Adipose tissue (tissue), 3 donors: Measurements from ENCODE around the gene CMC2. TPM values are rescaled to one million over a fixed set of nuclear protein-coding genes. Genes with fewer than 3 reads are reported as not detected.

Source experiments
- H3K27ac ChIP-seq: one replicate; pipeline ENCODE4 v1.5.1; 2013; ENCODE audit warnings: low read depth, low read length
- whole genome bisulfite sequencing, 3 donors: extraction: QIAGEN DNeasy Blood & Tissue Kit; methylation state at CpG; one replicate each; pipeline ENCODE4 v1.1.7; 2013; 5-methylcytosine and 5-hydroxymethylcytosine counted together
- polyA plus RNA-seq, 3 donors: library from polyadenylated mRNA; stranded (reverse); fragments of 200-250 nt; gene quantifications; one replicate each; pipeline ENCODE4 v1.2.3, GENCODE V29; 2013
- donor health status: healthy with polysubstance abuse.
- donor health status: Bipolar disorder and iron deficiency.
- donor health status: healthy.

Gene CMC2
- 10 to 100 TPM; 43.4 to 77.3 (median 66.1) TPM for polyA plus RNA-seq

DNA sequence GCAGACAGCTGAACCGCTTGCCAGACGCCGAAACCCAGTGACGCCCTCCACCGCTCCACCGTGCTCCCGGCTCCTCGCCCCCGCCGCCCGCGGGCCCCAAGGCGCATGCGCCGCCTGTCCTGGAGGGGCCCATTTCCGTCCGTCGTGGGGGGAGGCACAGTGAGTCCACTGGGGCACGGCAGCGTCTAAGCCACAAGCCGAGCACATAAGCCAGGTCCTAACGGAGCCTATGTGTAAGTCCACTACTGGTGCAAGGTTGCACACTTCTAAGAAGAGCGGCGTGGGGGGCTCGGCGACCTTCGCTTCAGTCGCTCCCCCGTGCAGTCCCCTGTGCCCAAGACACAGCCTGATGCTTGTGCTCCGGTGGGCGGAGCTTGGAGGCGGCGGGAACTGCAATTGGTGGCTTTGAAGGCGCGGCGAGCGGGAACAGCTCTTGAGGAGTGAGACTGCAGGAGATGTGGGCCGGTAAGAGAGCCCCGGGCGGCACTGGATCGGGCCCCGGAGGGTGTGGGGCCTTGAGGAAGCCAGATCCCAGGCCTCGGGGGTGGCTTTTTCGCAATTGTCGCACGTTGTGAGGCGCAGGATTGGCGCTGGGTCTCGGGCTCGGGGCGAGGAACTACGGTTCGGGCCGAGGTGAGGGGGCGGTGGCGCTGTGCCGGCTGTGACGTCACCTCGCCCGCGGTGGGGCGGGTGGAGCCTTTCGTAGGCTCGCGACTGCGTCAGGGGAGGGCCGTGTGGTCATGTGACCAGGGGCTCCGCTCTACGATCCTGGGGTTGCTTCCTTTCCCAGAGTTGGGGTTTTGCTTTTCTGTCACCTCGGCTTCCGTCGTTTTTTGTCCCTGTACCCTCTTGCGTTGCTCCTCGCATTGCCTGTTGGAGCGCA, at the start of gene CMC2, which contains the start of gene CENPN:
Gene CMC2, minus strand, starts transcription at position 73 of the 883 bp plus-strand sequence. CDS start 9,491 bp downstream, outside the sequence.
Gene CENPN, plus strand, starts transcription at position 402 of the 883 bp plus-strand sequence. CDS start 4,726 bp downstream, outside the sequence.
- H3K27ac ChIP-seq, result peak within 1 kb of the TSS; percentile 44
- 0% methylated on average over 63 to 75 of the region's 75 CpGs for WGBS, 3 donors

- H3K27ac ChIP-seq, result no peak overlapping the region
- 78 to 83% (median 82%) methylated on average over 11 of the region's 11 CpGs for WGBS, 3 donors
Observed at GRCh38 chr16:81053761-81054160, 47.1 kb upstream of the CMC2 start.

DNA sequence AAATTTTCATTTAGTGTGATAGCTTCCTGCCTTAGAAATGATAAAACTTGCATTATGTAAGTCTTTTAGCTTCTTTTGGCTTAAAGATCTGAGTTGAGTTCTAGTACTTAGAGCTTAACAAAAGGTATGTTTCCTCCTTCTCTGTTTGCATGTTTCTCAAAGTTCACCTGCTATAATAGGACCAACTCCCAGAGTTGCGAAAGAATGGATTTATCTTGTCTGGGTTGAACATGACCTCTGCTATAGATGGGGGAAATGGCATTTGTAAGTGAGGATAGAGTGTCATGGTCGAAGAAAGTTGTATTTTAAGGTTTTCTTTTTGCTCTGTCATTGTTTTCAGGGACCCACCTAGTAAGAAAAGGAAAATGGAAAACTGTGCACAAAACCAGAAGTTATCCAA, 36.1 kb upstream of the CMC2 start:
- 90 to 100% (median 95%) methylated on average over 2 of the region's 2 CpGs for WGBS, 3 donors
- H3K27ac ChIP-seq, result no peak overlapping the region

DNA sequence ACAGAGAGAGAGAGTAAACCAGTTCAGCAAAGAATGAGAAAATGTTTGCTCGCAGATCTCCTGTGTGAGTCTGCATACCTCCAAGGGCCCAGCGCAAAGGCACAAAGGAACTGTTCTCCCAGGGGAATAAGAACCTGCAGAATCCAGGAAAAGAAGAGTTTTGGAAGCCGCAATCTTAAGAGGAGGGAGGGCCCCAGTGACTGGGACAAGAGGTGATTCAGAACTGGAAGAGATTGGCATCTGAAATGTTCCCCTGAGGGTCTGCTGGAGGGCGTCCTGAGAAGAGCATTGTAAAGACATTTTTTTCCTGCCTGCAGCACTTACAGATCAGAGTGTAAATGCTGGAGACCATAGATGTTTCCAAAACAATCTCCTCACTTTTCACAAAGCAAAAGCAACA, 35.0 kb upstream of the CMC2 start:
- 82 to 89% (median 88%) methylated on average over 4 of the region's 4 CpGs for WGBS, 3 donors

GRCh38 chr16:81040842-81041241, 34.2 kb upstream of the CMC2 start:
- no peak overlapping the region for H3K27ac ChIP-seq
- WGBS, 3 donors, result 81 to 93% (median 90%) methylated on average over 5 of the region's 5 CpGs

More for the DNA sequence above, 35.0 kb upstream of the CMC2 start:
- no peak overlapping the region for H3K27ac ChIP-seq

- 95 to 99% (median 97%) methylated on average over 2 of the region's 2 CpGs for WGBS, 3 donors
- no peak overlapping the region for H3K27ac ChIP-seq
Observed at GRCh38 chr16:81040131-81040530, 33.4 kb upstream of the CMC2 start.

DNA sequence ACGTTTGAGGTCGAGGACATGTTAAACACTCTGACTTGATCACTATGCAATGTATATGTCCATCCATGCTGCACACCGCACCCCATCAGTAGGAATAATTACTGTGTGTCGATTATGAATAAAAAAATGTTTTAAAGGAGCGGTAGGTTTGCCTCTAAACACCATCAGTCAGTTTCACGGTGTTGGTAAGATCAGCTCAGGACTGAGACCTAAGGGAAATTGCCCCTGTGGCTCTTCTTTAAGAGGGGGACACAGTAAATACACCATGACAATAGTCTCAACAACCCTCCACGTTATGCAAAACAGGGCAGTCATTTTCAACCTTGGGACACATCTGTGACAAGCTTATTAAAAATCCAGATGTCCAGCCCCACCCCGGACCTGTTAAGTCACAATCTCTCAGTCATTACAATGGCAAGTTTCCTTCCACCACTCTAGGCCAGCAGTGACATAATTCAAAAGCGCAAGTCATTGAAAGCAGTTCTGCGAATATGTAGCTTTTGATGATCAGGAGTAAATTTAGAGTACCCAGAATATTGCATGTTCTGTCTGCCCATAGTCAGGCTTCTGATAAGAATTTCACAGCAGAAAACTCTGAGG, 30.2 kb upstream of the CMC2 start:
- H3K27ac ChIP-seq, result no peak overlapping the region
- 16 to 25% (median 18%) methylated on average over 10 of the region's 10 CpGs for WGBS, 3 donors

- WGBS, 3 donors, result 0 to 1% (median 0%) methylated on average over 59 to 80 of the region's 80 CpGs
- H3K27ac ChIP-seq, result no peak overlapping the region
Observed at GRCh38 chr16:81035975-81036750, 29.5 kb upstream of the CMC2 start.

- 2 to 6% (median 5%) methylated on average over 45 to 54 of the region's 54 CpGs for WGBS, 3 donors
- H3K27ac ChIP-seq, result no peak within 1 kb of the TSS
Observed at GRCh38 chr16:81035398-81035974, 28.8 kb upstream of the CMC2 start, which contains the start of gene ATMIN. Gene ATMIN (plus strand): TSS chr16:81035842. CDS start chr16:81035871, 29 bp downstream.

- H3K27ac ChIP-seq, result no peak overlapping the region
- WGBS, 3 donors, result 82 to 97% (median 94%) methylated on average over 11 of the region's 11 CpGs
Observed at GRCh38 chr16:81029930-81030604, 23.4 kb upstream of the CMC2 start.

DNA sequence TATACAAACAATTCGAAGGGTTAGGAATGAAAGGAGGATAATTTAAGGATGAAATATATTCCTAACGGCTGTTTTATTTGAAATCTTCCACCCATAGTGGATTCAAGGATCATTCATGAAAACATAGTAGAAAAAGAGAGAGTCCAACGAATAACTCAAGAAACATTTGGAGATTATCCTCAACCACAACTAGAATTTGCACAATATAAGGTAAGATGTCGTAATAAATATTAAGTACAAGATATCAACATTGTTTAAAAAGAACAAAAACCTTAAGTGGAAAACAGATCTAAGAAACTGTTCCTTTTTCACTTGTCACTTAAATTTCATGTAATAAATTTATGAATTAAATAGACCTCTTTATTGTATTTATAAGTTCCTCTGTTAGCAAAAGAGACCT, 19.7 kb upstream of the CMC2 start:
- H3K27ac ChIP-seq, result no peak overlapping the region
- 89 to 92% (median 89%) methylated on average over 4 of the region's 4 CpGs for WGBS, 3 donors

GRCh38 chr16:81018496-81018895, 11.8 kb upstream of the CMC2 start:
- no peak overlapping the region for H3K27ac ChIP-seq
- WGBS, 3 donors, result 92 to 98% (median 97%) methylated on average over 2 of the region's 2 CpGs

- WGBS, 3 donors, result 81 to 99% (median 96%) methylated on average over 2 of the region's 2 CpGs
Observed at GRCh38 chr16:81014672-81015071, 8.0 kb upstream of the CMC2 start.

DNA sequence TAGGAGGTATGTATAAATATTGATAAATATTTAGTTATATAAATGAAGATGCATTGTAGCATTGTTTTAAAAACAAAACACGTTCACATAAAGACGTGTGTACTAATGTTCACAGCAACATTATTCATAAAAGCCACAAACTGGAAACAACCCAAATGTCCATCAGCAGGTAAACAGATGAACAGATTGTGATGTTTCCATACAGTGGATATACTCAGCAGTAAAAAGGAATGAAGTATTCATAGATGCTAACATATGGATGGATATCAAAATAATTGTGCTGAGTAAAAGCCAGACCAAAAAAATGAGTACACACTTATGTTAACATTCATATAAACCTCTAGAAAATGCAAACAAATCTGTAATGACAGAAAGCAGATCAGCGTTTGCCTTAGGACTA, 6.3 kb upstream of the CMC2 start:
- 90 to 96% (median 96%) methylated on average over 3 of the region's 3 CpGs for WGBS, 3 donors
- no peak overlapping the region for H3K27ac ChIP-seq

More at GRCh38 chr16:81014672-81015071, 8.0 kb upstream of the CMC2 start:
- no peak overlapping the region for H3K27ac ChIP-seq

GRCh38 chr16:81008505-81008789, 1.8 kb upstream of the CMC2 start:
- no peak overlapping the region for H3K27ac ChIP-seq
- WGBS, 3 donors, result 93 to 97% (median 96%) methylated on average over 12 of the region's 12 CpGs

DNA sequence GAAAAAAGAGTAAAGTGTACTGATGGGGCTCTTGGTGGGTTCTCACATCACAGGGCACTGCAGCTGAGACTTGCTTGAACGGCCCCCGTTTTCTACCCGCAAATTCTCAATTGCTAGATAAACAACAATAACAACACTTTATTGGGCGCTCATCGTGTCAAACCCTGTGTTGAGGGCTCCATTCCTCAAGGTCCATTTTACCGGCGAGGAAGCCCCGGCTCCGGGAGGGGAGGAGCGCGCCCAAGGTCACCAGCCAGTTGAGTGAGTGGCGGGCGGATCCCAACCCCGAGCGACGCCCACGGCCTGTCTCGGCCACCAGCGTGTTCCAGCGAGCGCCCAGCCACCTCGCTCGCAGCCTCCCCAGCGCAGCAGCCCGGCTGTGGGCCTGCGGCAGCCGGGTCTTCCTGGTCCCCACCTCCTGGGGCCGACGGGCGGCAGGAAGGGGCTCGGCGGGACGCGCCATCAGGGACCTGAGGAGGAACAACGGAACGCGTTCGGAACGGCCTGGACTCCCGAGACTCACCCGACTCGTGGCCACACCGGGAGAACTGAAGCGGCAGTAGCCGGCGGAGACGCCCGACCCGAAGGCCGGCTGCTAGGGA, 373 bp downstream of the CMC2 start:
- WGBS, 3 donors, result 0 to 1% (median 0%) methylated on average over 45 to 50 of the region's 50 CpGs
- H3K27ac ChIP-seq, result peak overlapping the region; percentile 44

GRCh38 chr16:81005610-81006161, 999 bp downstream of the CMC2 start:
- 13 to 34% (median 30%) methylated on average over 18 of the region's 18 CpGs for WGBS, 3 donors

More at GRCh38 chr16:81005610-81006161, 999 bp downstream of the CMC2 start:
- H3K27ac ChIP-seq, result no peak overlapping the region
